GM12864 (cell line): ENCODE measurements around the gene TMPRSS4.

ENCODE experiments used
- DNase-seq: peaks from one replicate; pipeline ENCODE4 v3.0.0-alpha.2; 2011; ENCODE audit warnings: low read depth
- H3K4me3 ChIP-seq: 2 replicates; pipeline ENCODE4 v1.5.1; 2011; ENCODE audit warnings: mild to moderate bottlenecking, low read depth, low read length, control low read depth
- CTCF ChIP-seq: IDR thresholded peaks from 2 replicates; pipeline ENCODE4 v1.5.1; 2011; ENCODE audit warnings: low read depth, mild to moderate bottlenecking, moderate library complexity, low read length, control low read depth, inconsistent platforms; ENCODE audit errors: missing control alignments

TMPRSS4 gene

GRCh38 chr11:118149493-118149892 lies 72.6 kb downstream of the TMPRSS4 start:
- no peak for DNase-seq

GRCh38 chr11:118151431-118151830 lies 74.6 kb downstream of the TMPRSS4 start:
- DNase-seq: no peak
- TF ChIP-seq CTCF: no peak
- no peak overlapping the region for H3K4me3 ChIP-seq

More at GRCh38 chr11:118149493-118149892, 72.6 kb downstream of the TMPRSS4 start:
- H3K4me3 ChIP-seq: no peak overlapping the region
- TF ChIP-seq CTCF: no peak

- no peak for DNase-seq
- no peak for TF ChIP-seq CTCF
- no peak overlapping the region for H3K4me3 ChIP-seq
These were observed 75.2 kb downstream of the TMPRSS4 start for GRCh38 chr11:118152020-118152551.

GRCh38 chr11:118152552-118153471 lies 75.9 kb downstream of the TMPRSS4 start, which contains the start of gene SCN4B:
SCN4B (minus strand) TSS chr11:118152823; CDS start chr11:118152673, 150 bp downstream.
- H3K4me3 ChIP-seq: no peak within 1 kb of the TSS

GRCh38 chr11:118153516-118153915 lies 76.6 kb downstream of the TMPRSS4 start:
- no peak for DNase-seq
- H3K4me3 ChIP-seq: no peak overlapping the region
- TF ChIP-seq CTCF: no peak

More at GRCh38 chr11:118152552-118153471, 75.9 kb downstream of the TMPRSS4 start, which contains the start of gene SCN4B:
- no peak for DNase-seq
- TF ChIP-seq CTCF: no peak

- no peak overlapping the region for H3K4me3 ChIP-seq
- TF ChIP-seq CTCF: no peak
- DNase-seq: no peak
These were observed 77.1 kb downstream of the TMPRSS4 start for GRCh38 chr11:118153976-118154375.

- DNase-seq: no peak
- TF ChIP-seq CTCF: no peak
- no peak overlapping the region for H3K4me3 ChIP-seq
These were observed 77.8 kb downstream of the TMPRSS4 start for GRCh38 chr11:118154641-118155040.
